CD8-positive, alpha-beta memory T cell (primary cell): Measurements from ENCODE around the gene CALN1. TPM values are rescaled to one million over a fixed set of nuclear protein-coding genes. Genes with fewer than 3 reads are reported as not detected.
A peak's percentile ranks its signal among the peaks of the same experiment; 100 is the strongest.

Experiments
- CTCF ChIA-PET: fragments of 350-600 bp; sonication (Branson Sonifier 250); formaldehyde crosslinking; loops from one replicate; lab custom pipeline; 2021; ENCODE audit warnings: antibody characterized with exemption; lab: Charles Lee
- POLR2A ChIA-PET: fragments of 350-600 bp; sonication (Branson Sonifier 250); formaldehyde crosslinking; loops from one replicate; lab custom pipeline; 2021; ENCODE audit warnings: antibody characterized with exemption; lab: Charles Lee
- DNase-seq, 5 donors: peaks; one replicate each; pipeline versions ENCODE4 v3.0.0 to v3.0.0-alpha.2; 2020 to 2022; ENCODE audit warnings: mixed read lengths in 1 of 5
- H3K27ac ChIP-seq: one replicate; pipeline ENCODE4 v1.7.0; 2013; ENCODE audit warnings: low read depth, mild to moderate bottlenecking, low read length, moderate library complexity
- H3K27me3 ChIP-seq: 2 replicates; pipeline ENCODE4 v1.7.0; 2013; ENCODE audit warnings: low read length, mild to moderate bottlenecking; ENCODE audit not compliant: insufficient read depth, poor library complexity, severe bottlenecking
- H3K36me3 ChIP-seq: 2 replicates; pipeline ENCODE4 v1.7.0; 2013; ENCODE audit warnings: mild to moderate bottlenecking, low read length, moderate library complexity; ENCODE audit not compliant: insufficient read depth
- H3K4me1 ChIP-seq: 2 replicates; pipeline ENCODE4 v1.7.0; 2013; ENCODE audit warnings: mild to moderate bottlenecking, low read length, moderate library complexity; ENCODE audit not compliant: insufficient read depth
- H3K4me3 ChIP-seq: 2 replicates; pipeline ENCODE4 v1.7.0; 2013; ENCODE audit warnings: mild to moderate bottlenecking, low read length
- H3K9me3 ChIP-seq: 2 replicates; pipeline ENCODE4 v1.7.0; 2013; ENCODE audit warnings: mild to moderate bottlenecking, low read length
- H3K27ac Mint-ChIP-seq, 8 donors: one replicate each; pipeline ENCODE4 v1.8.0; 2020 to 2021; ENCODE audit warnings: mixed read lengths in 8 of 8, mild to moderate bottlenecking in 6 of 8, inconsistent platforms in 3 of 8, moderate library complexity in 3 of 8
- H3K27me3 Mint-ChIP-seq, 2 donors: one replicate each; pipeline ENCODE4 v1.8.0; 2020 to 2021; ENCODE audit warnings: mixed read lengths in 2 of 2, mild to moderate bottlenecking in 1 of 2, moderate library complexity in 1 of 2
- H3K36me3 Mint-ChIP-seq, 3 donors: one replicate each; pipeline ENCODE4 v1.8.0; 2020 to 2021; ENCODE audit warnings: mixed read lengths in 3 of 3, inconsistent platforms in 1 of 3, mild to moderate bottlenecking in 1 of 3
- H3K4me1 Mint-ChIP-seq, 3 donors: one replicate each; pipeline ENCODE4 v1.8.0; 2020 to 2021; ENCODE audit warnings: mixed read lengths in 3 of 3, inconsistent platforms in 1 of 3, mild to moderate bottlenecking in 1 of 3
- H3K4me3 Mint-ChIP-seq, 7 donors: one replicate each; pipeline ENCODE4 v1.8.0; 2020 to 2021; ENCODE audit warnings: mixed read lengths in 7 of 7, mild to moderate bottlenecking in 6 of 7, moderate library complexity in 4 of 7, inconsistent platforms in 2 of 7
- H3K9me3 Mint-ChIP-seq, 5 donors: one replicate each; pipeline ENCODE4 v1.8.0; 2020 to 2022; ENCODE audit warnings: mixed read lengths in 5 of 5, mild to moderate bottlenecking in 3 of 5, moderate library complexity in 2 of 5, inconsistent platforms in 1 of 5
- polyA plus RNA-seq: library from polyadenylated mRNA; unstranded; fragments of 300-500 nt; fragmentation: Illumina TruSeq; gene quantifications from one replicate; pipeline ENCODE4 v1.2.3, GENCODE V29; 2021
- total RNA-seq, 2 experiments: library from RNA; stranded (reverse); gene quantifications; one replicate each; pipeline ENCODE4 v1.2.3, GENCODE V29; 2021

The CALN1 gene
- total and polyA plus RNA-seq, 3 experiments from 2014 or later: not detected

- Mint-ChIP-seq H3K27me3 (no peaks in the 10 kb centered on the region), H3K4me1 (no peaks in the 10 kb centered on the region), H3K36me3 (no peaks in the 10 kb centered on the region), H3K4me3 (peak overlapping the region in 1 of 7 donors; percentile 9), H3K9me3 (peaks cover 16 to 29% (median 22%) of the 10 kb centered on the region in 5 donors), H3K27ac (no peak overlapping the region)
- no peak for DNase-seq
- no peak overlapping the region for H3K27ac ChIP-seq
- CTCF ChIA-PET: no interaction called here
- H3K4me3 ChIP-seq: no peak overlapping the region
- H3K36me3 ChIP-seq: no peaks in the 10 kb centered on the region
- H3K27me3 ChIP-seq: no peaks in the 10 kb centered on the region
- H3K4me1 ChIP-seq: no peaks in the 10 kb centered on the region
- no peaks in the 10 kb centered on the region for H3K9me3 ChIP-seq
- POLR2A ChIA-PET: no interaction called here
Observed at GRCh38 chr7:71883415-71883814, 528.7 kb downstream of the CALN1 start.

- Histone ChIP-seq H3K27me3 (no peaks in the 10 kb centered on the region), H3K9me3 (no peaks in the 10 kb centered on the region), H3K36me3 (no peaks in the 10 kb centered on the region), H3K4me3 (no peak overlapping the region), H3K27ac (no peak overlapping the region), H3K4me1 (no peaks in the 10 kb centered on the region)
- no peaks in the 10 kb centered on the region for H3K36me3 Mint-ChIP-seq
- no peak overlapping the region for H3K4me3 Mint-ChIP-seq
- no peaks in the 10 kb centered on the region for H3K27me3 Mint-ChIP-seq
- no peak for DNase-seq
- CTCF ChIA-PET: no interaction called here
- no peak overlapping the region for H3K27ac Mint-ChIP-seq
- peaks cover 3 to 18% (median 14%) of the 10 kb centered on the region in 5 donors for H3K9me3 Mint-ChIP-seq
- no peaks in the 10 kb centered on the region for H3K4me1 Mint-ChIP-seq
- POLR2A ChIA-PET: no interaction called here
Observed at GRCh38 chr7:71871446-71871845, 540.7 kb downstream of the CALN1 start.

GRCh38 chr7:71870812-71871211 lies 541.3 kb downstream of the CALN1 start:
- H3K27me3 ChIP-seq: no peaks in the 10 kb centered on the region
- no peak overlapping the region for H3K27ac ChIP-seq
- no peak for DNase-seq
- H3K9me3 ChIP-seq: no peaks in the 10 kb centered on the region
- H3K36me3 ChIP-seq: no peaks in the 10 kb centered on the region
- Mint-ChIP-seq H3K36me3 (no peaks in the 10 kb centered on the region), H3K4me1 (no peaks in the 10 kb centered on the region), H3K27me3 (no peaks in the 10 kb centered on the region), H3K27ac (no peak overlapping the region), H3K9me3 (peaks cover 5 to 20% (median 12%) of the 10 kb centered on the region in 5 donors), H3K4me3 (no peak overlapping the region)
- CTCF ChIA-PET: no interaction called here
- H3K4me3 ChIP-seq: no peak overlapping the region
- POLR2A ChIA-PET: no interaction called here
- H3K4me1 ChIP-seq: no peaks in the 10 kb centered on the region

- Histone ChIP-seq H3K27ac (no peak overlapping the region), H3K4me3 (no peak overlapping the region), H3K9me3 (no peaks in the 10 kb centered on the region), H3K36me3 (no peaks in the 10 kb centered on the region), H3K4me1 (no peaks in the 10 kb centered on the region), H3K27me3 (no peaks in the 10 kb centered on the region)
- H3K4me3 Mint-ChIP-seq: peak overlapping the region in 1 of 7 donors; percentile 48
- ChIA-PET POLR2A (no interaction called here), CTCF (no interaction called here)
- H3K9me3 Mint-ChIP-seq: peaks cover 5 to 26% (median 11%) of the 10 kb centered on the region in 5 donors
- H3K27ac Mint-ChIP-seq: no peak overlapping the region
- H3K27me3 Mint-ChIP-seq: no peaks in the 10 kb centered on the region
- H3K4me1 Mint-ChIP-seq: no peaks in the 10 kb centered on the region
- DNase-seq: no peak
- H3K36me3 Mint-ChIP-seq: no peaks in the 10 kb centered on the region
Observed at GRCh38 chr7:71868797-71869196, 543.3 kb downstream of the CALN1 start.

- Histone ChIP-seq H3K9me3 (no peaks in the 10 kb centered on the region), H3K36me3 (no peaks in the 10 kb centered on the region), H3K27me3 (no peaks in the 10 kb centered on the region), H3K4me1 (no peaks in the 10 kb centered on the region), H3K27ac (no peak overlapping the region), H3K4me3 (no peak overlapping the region)
- ChIA-PET CTCF (no interaction called here), POLR2A (no interaction called here)
- Mint-ChIP-seq H3K4me3 (no peak overlapping the region), H3K27ac (no peak overlapping the region), H3K9me3 (peaks cover 6 to 27% (median 13%) of the 10 kb centered on the region in 5 donors), H3K4me1 (no peaks in the 10 kb centered on the region), H3K36me3 (no peaks in the 10 kb centered on the region), H3K27me3 (no peaks in the 10 kb centered on the region)
- no peak for DNase-seq
Observed at GRCh38 chr7:71867626-71868025, 544.5 kb downstream of the CALN1 start.

GRCh38 chr7:71865172-71865571 lies 547.0 kb downstream of the CALN1 start:
- no peaks in the 10 kb centered on the region for H3K9me3 ChIP-seq
- no peak for DNase-seq
- H3K4me1 Mint-ChIP-seq: no peaks in the 10 kb centered on the region
- no peak overlapping the region for H3K27ac Mint-ChIP-seq
- no peak overlapping the region for H3K4me3 ChIP-seq
- no peak overlapping the region for H3K27ac ChIP-seq
- H3K9me3 Mint-ChIP-seq: peaks cover 9 to 24% (median 13%) of the 10 kb centered on the region in 5 donors
- no peaks in the 10 kb centered on the region for H3K4me1 ChIP-seq
- no peak overlapping the region for H3K4me3 Mint-ChIP-seq
- ChIA-PET POLR2A (no interaction called here), CTCF (no interaction called here)
- H3K27me3 ChIP-seq: no peaks in the 10 kb centered on the region
- H3K36me3 ChIP-seq: no peaks in the 10 kb centered on the region
- no peaks in the 10 kb centered on the region for H3K27me3 Mint-ChIP-seq
- H3K36me3 Mint-ChIP-seq: no peaks in the 10 kb centered on the region

- Histone ChIP-seq H3K27me3 (no peaks in the 10 kb centered on the region), H3K36me3 (no peaks in the 10 kb centered on the region), H3K9me3 (no peaks in the 10 kb centered on the region), H3K4me1 (no peaks in the 10 kb centered on the region), H3K4me3 (no peak overlapping the region), H3K27ac (no peak overlapping the region)
- no peaks in the 10 kb centered on the region for H3K4me1 Mint-ChIP-seq
- no peaks in the 10 kb centered on the region for H3K36me3 Mint-ChIP-seq
- ChIA-PET CTCF (no interaction called here), POLR2A (no interaction called here)
- peaks cover 9 to 27% (median 13%) of the 10 kb centered on the region in 5 donors for H3K9me3 Mint-ChIP-seq
- DNase-seq: no peak
- H3K27me3 Mint-ChIP-seq: no peaks in the 10 kb centered on the region
- no peak overlapping the region for H3K4me3 Mint-ChIP-seq
- H3K27ac Mint-ChIP-seq: no peak overlapping the region
Observed at GRCh38 chr7:71864130-71864529, 548.0 kb downstream of the CALN1 start.

GRCh38 chr7:71860572-71860971 lies 551.6 kb downstream of the CALN1 start:
- Histone ChIP-seq H3K27ac (no peak overlapping the region), H3K4me1 (no peaks in the 10 kb centered on the region), H3K4me3 (no peak overlapping the region), H3K9me3 (no peaks in the 10 kb centered on the region), H3K36me3 (no peaks in the 10 kb centered on the region), H3K27me3 (no peaks in the 10 kb centered on the region)
- POLR2A ChIA-PET: no interaction called here
- Mint-ChIP-seq H3K27ac (no peak overlapping the region), H3K9me3 (peaks cover 4 to 26% (median 10%) of the 10 kb centered on the region in 5 donors), H3K36me3 (no peaks in the 10 kb centered on the region), H3K4me3 (no peak overlapping the region), H3K4me1 (no peaks in the 10 kb centered on the region), H3K27me3 (no peaks in the 10 kb centered on the region)
- DNase-seq: no peak
- CTCF ChIA-PET: no interaction called here

- no peak overlapping the region for H3K27ac Mint-ChIP-seq
- Histone ChIP-seq H3K27me3 (no peaks in the 10 kb centered on the region), H3K27ac (no peak overlapping the region), H3K4me3 (no peak overlapping the region), H3K9me3 (no peaks in the 10 kb centered on the region), H3K36me3 (no peaks in the 10 kb centered on the region), H3K4me1 (no peaks in the 10 kb centered on the region)
- ChIA-PET CTCF (no interaction called here), POLR2A (no interaction called here)
- no peaks in the 10 kb centered on the region for H3K27me3 Mint-ChIP-seq
- H3K4me3 Mint-ChIP-seq: no peak overlapping the region
- H3K9me3 Mint-ChIP-seq: peaks cover 3 to 8% (median 4%) of the 10 kb centered on the region in 5 donors
- DNase-seq: no peak
- H3K36me3 Mint-ChIP-seq: no peaks in the 10 kb centered on the region
- no peaks in the 10 kb centered on the region for H3K4me1 Mint-ChIP-seq
Observed at GRCh38 chr7:71857338-71857737, 554.8 kb downstream of the CALN1 start.
